CD14-positive monocyte (primary cell): ENCODE measurements around the gene TSPAN18. TPM values are rescaled to one million over a fixed set of nuclear protein-coding genes. Genes with fewer than 3 reads are reported as not detected.

Experiments used
- DNase-seq, 3 donors: peaks; one replicate each; pipeline ENCODE4 v3.0.0-alpha.2; 2011 to 2022
- H2AFZ ChIP-seq: 2 replicates; pipeline ENCODE4 v1.6.0; 2012; ENCODE audit warnings: mild to moderate bottlenecking, low read depth, low read length, inconsistent platforms; ENCODE audit not compliant: insufficient read depth, poor library complexity, severe bottlenecking
- H3K27ac ChIP-seq, 2 donors: 1 replicate in 1 of 2; 2 replicates in 1 of 2; pipeline ENCODE4 v1.5.1; 2012 to 2013; ENCODE audit warnings: low read length in 2 of 2, control low read depth in 1 of 2, inconsistent platforms in 1 of 2, low read depth in 1 of 2, mild to moderate bottlenecking in 1 of 2
- H3K27me3 ChIP-seq, 2 donors: one replicate each; pipeline versions ENCODE4 v1.6.0 to v1.6.1; 2011 to 2013; ENCODE audit warnings: low read length in 2 of 2; ENCODE audit not compliant: control insufficient read depth in 2 of 2, insufficient read depth in 2 of 2
- H3K36me3 ChIP-seq, 2 donors: replicated peaks in 1 of 2; 1 replicate in 1 of 2; 2 replicates in 1 of 2; pipeline versions ENCODE4 v1.5.1 to v1.6.1; 2012 to 2013; ENCODE audit warnings: low read length in 2 of 2, control low read depth in 1 of 2, inconsistent platforms in 1 of 2, mild to moderate bottlenecking in 1 of 2; ENCODE audit not compliant: insufficient read depth in 2 of 2, control insufficient read depth in 1 of 2
- H3K4me1 ChIP-seq, 2 donors: 1 replicate in 1 of 2; 2 replicates in 1 of 2; pipeline versions ENCODE4 v1.5.1 to v1.6.1; 2012 to 2013; ENCODE audit warnings: low read length in 2 of 2, control low read depth in 1 of 2, inconsistent platforms in 1 of 2, mild to moderate bottlenecking in 1 of 2, moderate library complexity in 1 of 2; ENCODE audit not compliant: insufficient read depth in 2 of 2, control insufficient read depth in 1 of 2
- H3K4me2 ChIP-seq: replicated peaks from 2 replicates; pipeline ENCODE3; 2012; ENCODE audit warnings: low read length, moderate library complexity, mild to moderate bottlenecking; ENCODE audit not compliant: poor library complexity, severe bottlenecking; ENCODE audit errors: extremely low read depth
- H3K4me3 ChIP-seq, 3 experiments: fragments of 200-600 bp in 1 of 3; sonication (generic) in 1 of 3; replicated peaks in 1 of 3; 1 replicate in 2 of 3; 2 replicates in 1 of 3; pipeline ENCODE4 v1.5.1; 2011 to 2013; ENCODE audit warnings: low read length in 3 of 3, mild to moderate bottlenecking in 3 of 3, control low read depth in 2 of 3, low read depth in 2 of 3, inconsistent platforms in 1 of 3, moderate library complexity in 1 of 3
- H3K79me2 ChIP-seq: 2 replicates; pipeline ENCODE4 v1.6.0; 2012; ENCODE audit warnings: mild to moderate bottlenecking, control low read depth, inconsistent platforms, low read length, moderate library complexity; ENCODE audit not compliant: insufficient read depth
- H3K9ac ChIP-seq: 2 replicates; pipeline ENCODE4 v1.6.0; 2017; ENCODE audit warnings: low read length, mild to moderate bottlenecking; ENCODE audit not compliant: insufficient read depth, poor library complexity, severe bottlenecking
- H3K9me3 ChIP-seq, 2 donors: replicated peaks in 1 of 2; 1 replicate in 1 of 2; 2 replicates in 1 of 2; pipeline versions ENCODE4 v1.5.1 to v1.6.1; 2012 to 2013; ENCODE audit warnings: low read length in 2 of 2, control low read depth in 1 of 2; ENCODE audit not compliant: control insufficient read depth in 1 of 2, insufficient read depth in 1 of 2
- H4K20me1 ChIP-seq: 2 replicates; pipeline ENCODE4 v1.6.0; 2012; ENCODE audit warnings: mild to moderate bottlenecking, low read length, control low read depth, moderate library complexity; ENCODE audit not compliant: insufficient read depth
- H3K27ac Mint-ChIP-seq, 7 donors: one replicate each; pipeline ENCODE4 v1.8.0; 2020; ENCODE audit warnings: mild to moderate bottlenecking in 7 of 7, mixed read lengths in 7 of 7, moderate library complexity in 6 of 7, inconsistent platforms in 2 of 7
- H3K27me3 Mint-ChIP-seq, 3 donors: one replicate each; pipeline ENCODE4 v1.8.0; 2021 to 2022; ENCODE audit warnings: low read depth in 3 of 3, mild to moderate bottlenecking in 3 of 3, mixed read lengths in 3 of 3, moderate library complexity in 3 of 3, inconsistent platforms in 1 of 3
- H3K36me3 Mint-ChIP-seq, 2 donors: one replicate each; pipeline ENCODE4 v1.8.0; 2020; ENCODE audit warnings: mixed read lengths in 2 of 2, inconsistent platforms in 1 of 2, mild to moderate bottlenecking in 1 of 2
- H3K4me1 Mint-ChIP-seq: one replicate; pipeline ENCODE4 v1.8.0; 2020; ENCODE audit warnings: mild to moderate bottlenecking, mixed read lengths
- H3K4me3 Mint-ChIP-seq, 2 donors: one replicate each; pipeline ENCODE4 v1.8.0; 2020; ENCODE audit warnings: mild to moderate bottlenecking in 2 of 2, mixed read lengths in 2 of 2, moderate library complexity in 1 of 2
- H3K9me3 Mint-ChIP-seq, 7 donors: one replicate each; pipeline ENCODE4 v1.8.0; 2020 to 2022; ENCODE audit warnings: mixed read lengths in 7 of 7, mild to moderate bottlenecking in 6 of 7, moderate library complexity in 6 of 7, inconsistent platforms in 2 of 7
- WGBS: methylation state at CpG from one replicate; pipeline ENCODE4 v1.1.5; 2013; ENCODE audit warnings: missing lambda C conversion rate; ENCODE audit not compliant: insufficient coverage; 5-methylcytosine and 5-hydroxymethylcytosine counted together
- intact Hi-C, 2 donors: fragments of 100-400 bp; cut with micrococcal nuclease; formaldehyde crosslinking; loops; one replicate each; pipeline versions ENCODE4 v1.15.0 to v1.15.1; 2023
- polyA plus RNA-seq, 3 donors: library from polyadenylated mRNA; depleted of rRNA in 1 of 3; unstranded in 2 of 3; stranded (reverse) in 1 of 3; fragments of 300-500 nt in 2 of 3; fragments of >200 nt in 1 of 3; fragmentation: Illumina TruSeq in 2 of 3; gene quantifications; 1 replicate in 2 of 3; 2 replicates in 1 of 3; pipeline ENCODE4 v1.2.3, GENCODE V29; 2012 to 2021
- TF ChIP-seq, protein P1 (sequence below): fragments of 200-600 bp; IDR thresholded peaks from one replicate; pipeline ENCODE4 v1.8.0; 2022; ENCODE audit warnings: antibody characterized with exemption, mild to moderate bottlenecking

TSPAN18 gene
- polyA plus RNA-seq, 3 donors: not detected

DNA sequence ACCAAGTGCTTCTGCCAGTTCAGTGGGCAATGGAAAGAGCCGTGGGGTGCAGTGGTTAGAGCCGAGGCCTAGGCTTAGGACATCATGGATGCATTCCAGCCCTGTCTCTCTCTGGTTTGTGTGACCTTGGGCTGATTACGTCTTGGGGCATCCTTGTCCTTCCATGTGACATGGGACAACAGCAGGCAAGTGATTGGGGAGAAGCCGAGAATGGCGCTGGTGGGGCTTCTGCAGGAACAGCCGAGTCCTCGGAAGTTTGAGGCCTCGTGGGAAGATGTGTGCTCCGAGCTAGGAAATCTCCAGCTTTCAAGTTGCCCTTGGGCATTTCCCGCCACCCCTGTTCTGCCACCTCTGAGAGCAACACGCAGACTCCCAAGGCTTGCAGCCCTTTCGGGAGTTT is 16.6 kb downstream of the TSPAN18 start:
- no peaks in the 10 kb centered on the region for H4K20me1 ChIP-seq
- H3K27me3 ChIP-seq: no peaks in the 10 kb centered on the region
- WGBS: 94% methylated on average over 12 of the region's 12 CpGs
- Mint-ChIP-seq H3K4me3 (no peak overlapping the region), H3K27me3 (peaks cover 5 to 13% (median 12%) of the 10 kb centered on the region in 3 donors), H3K27ac (no peak overlapping the region), H3K9me3 (no peaks in the 10 kb centered on the region), H3K4me1 (no peaks in the 10 kb centered on the region), H3K36me3 (no peaks in the 10 kb centered on the region)
- no peak overlapping the region for H3K9ac ChIP-seq
- H3K36me3 ChIP-seq: no peaks in the 10 kb centered on the region
- H3K4me1 ChIP-seq: no peaks in the 10 kb centered on the region
- H2AFZ ChIP-seq: no peak overlapping the region
- H3K4me2 ChIP-seq: no peak overlapping the region
- H3K4me3 ChIP-seq: no peak overlapping the region
- H3K27ac ChIP-seq: no peak overlapping the region
- H3K9me3 ChIP-seq: no peaks in the 10 kb centered on the region
- intact Hi-C loops: no loop called here
- TF ChIP-seq, protein P1, sequence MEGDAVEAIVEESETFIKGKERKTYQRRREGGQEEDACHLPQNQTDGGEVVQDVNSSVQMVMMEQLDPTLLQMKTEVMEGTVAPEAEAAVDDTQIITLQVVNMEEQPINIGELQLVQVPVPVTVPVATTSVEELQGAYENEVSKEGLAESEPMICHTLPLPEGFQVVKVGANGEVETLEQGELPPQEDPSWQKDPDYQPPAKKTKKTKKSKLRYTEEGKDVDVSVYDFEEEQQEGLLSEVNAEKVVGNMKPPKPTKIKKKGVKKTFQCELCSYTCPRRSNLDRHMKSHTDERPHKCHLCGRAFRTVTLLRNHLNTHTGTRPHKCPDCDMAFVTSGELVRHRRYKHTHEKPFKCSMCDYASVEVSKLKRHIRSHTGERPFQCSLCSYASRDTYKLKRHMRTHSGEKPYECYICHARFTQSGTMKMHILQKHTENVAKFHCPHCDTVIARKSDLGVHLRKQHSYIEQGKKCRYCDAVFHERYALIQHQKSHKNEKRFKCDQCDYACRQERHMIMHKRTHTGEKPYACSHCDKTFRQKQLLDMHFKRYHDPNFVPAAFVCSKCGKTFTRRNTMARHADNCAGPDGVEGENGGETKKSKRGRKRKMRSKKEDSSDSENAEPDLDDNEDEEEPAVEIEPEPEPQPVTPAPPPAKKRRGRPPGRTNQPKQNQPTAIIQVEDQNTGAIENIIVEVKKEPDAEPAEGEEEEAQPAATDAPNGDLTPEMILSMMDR: no peak
- DNase-seq: no peak
- no peaks in the 10 kb centered on the region for H3K79me2 ChIP-seq

DNA sequence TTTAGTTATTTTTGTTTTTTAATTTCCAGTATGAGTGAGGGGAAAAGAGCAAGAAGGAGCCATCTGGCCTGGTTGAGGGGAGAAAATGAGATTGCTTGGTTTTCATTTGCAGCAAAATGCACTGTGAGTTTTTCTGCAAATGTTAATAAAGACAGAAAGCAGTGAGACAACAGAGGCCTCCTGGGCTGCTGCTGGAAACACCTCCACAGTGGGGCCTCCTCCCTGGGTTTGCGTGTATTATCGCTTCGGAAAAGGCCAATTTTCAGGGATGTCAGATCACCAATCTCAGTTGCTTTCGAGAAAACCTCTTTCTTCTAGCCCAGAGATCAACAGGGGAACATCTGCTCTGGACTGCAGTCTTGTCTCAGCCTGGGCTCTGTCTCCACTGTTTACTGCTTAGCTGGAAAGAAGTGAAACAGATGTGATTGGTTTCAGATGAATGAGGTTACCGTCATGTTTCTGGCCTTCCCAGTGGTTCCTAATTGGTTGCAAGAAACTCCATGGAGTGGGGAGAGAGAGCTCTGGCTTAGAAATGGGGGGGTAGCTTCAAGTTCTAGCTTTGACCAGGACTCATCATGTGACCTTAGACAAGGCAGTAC is 17.3 kb downstream of the TSPAN18 start:
- DNase-seq: no peak
- TF ChIP-seq, protein P1: no peak
- H3K9me3 Mint-ChIP-seq: no peaks in the 10 kb centered on the region
- H3K4me2 ChIP-seq: no peak overlapping the region
- H3K9me3 ChIP-seq: no peaks in the 10 kb centered on the region
- no peaks in the 10 kb centered on the region for H3K27me3 ChIP-seq
- no peak overlapping the region for H3K27ac ChIP-seq
- 97% methylated on average over 5 of the region's 5 CpGs for WGBS
- H4K20me1 ChIP-seq: no peaks in the 10 kb centered on the region
- no peak overlapping the region for H3K4me3 ChIP-seq
- intact Hi-C loops: no loop called here
- no peak overlapping the region for H2AFZ ChIP-seq
- H3K9ac ChIP-seq: no peak overlapping the region
- H3K27me3 Mint-ChIP-seq: peaks cover 5 to 13% (median 10%) of the 10 kb centered on the region in 3 donors
- no peaks in the 10 kb centered on the region for H3K4me1 ChIP-seq
- no peak overlapping the region for H3K27ac Mint-ChIP-seq
- no peak overlapping the region for H3K4me3 Mint-ChIP-seq
- H3K36me3 ChIP-seq: no peaks in the 10 kb centered on the region
- H3K79me2 ChIP-seq: no peaks in the 10 kb centered on the region
- no peaks in the 10 kb centered on the region for H3K36me3 Mint-ChIP-seq
- H3K4me1 Mint-ChIP-seq: no peaks in the 10 kb centered on the region
